HG03039 (cell line): ENCODE measurements around the gene TTC28.
"Not testable (repeated sequence)": the region's sequence is repeated elsewhere in the genome, so short reads cannot be mapped to it uniquely, and the experiment has no call there.

Experiments used
- ATAC-seq: cut with Tn5 transposase; IDR thresholded peaks from one replicate; pipeline ENCODE4 v1.9.1; 2021; ENCODE audit warnings: mild to moderate bottlenecking, moderate library complexity; ENCODE audit not compliant: unreplicated experiment

Gene TTC28

DNA sequence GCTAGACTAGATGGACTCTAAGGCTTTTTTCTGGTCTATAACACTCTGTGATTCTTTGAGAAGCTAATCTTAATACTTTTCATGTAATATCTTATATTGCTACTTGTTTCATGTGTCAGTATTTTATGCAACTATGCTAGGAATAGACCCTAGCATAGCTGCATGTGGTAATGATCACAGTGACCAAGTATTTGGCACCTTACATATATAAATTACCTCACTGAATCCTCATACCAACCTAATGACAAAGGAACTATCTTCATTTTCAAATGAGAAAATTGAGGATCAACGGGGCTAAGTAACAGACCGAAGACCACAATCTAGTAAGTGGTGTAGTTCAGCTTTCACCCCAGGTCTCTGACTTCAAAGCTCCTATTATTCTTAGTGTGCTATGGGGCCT is 433.2 kb downstream of the TTC28 start:
- no peak for ATAC-seq

DNA sequence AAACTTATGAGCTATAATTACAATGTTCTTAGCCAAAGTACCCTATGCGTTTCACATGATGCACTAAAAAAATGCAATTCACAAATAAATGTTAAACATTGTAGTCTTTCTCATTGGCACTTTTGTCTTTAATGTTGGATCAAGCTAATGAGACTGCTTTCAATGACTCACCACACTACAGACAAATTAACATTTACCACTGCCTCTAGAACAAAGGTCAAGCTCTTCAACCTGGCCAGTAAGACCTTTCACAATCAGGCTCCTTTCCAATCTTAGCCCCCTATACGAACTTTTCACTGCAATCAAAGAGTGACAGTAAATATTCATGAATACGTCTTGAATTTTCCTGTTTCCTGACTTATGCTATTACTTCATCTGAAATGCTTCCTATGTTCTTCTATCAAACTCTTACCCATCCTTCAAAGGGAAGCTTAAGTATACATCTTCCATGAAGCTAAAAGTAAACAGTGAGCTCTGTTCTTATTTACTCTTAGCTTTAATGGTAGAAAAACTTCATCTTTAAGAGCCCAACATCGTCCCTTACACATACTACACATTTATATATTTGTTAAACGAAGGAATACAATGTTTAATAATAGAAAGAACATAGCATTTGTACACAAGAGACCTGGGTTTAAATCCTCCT is 433.9 kb downstream of the TTC28 start:
- ATAC-seq, result no peak

DNA sequence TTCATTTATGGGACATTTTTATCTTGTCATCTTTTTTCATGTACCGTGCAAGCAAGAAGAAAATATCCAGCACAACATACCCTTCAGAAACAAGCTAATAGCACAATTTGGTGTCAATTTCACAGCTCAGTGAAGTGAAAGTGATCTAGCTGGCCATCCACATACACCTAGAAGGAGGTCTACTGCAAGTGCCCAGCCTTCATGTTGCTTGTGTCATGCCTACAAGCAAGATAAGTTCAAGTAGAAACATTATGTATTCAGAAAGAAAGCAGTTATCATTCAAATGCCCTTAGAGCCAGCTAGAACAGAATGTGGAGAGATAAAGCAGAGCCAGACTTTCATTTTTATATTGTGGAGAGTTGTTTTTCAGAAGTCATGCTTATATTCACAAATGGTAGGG is 434.9 kb downstream of the TTC28 start:
- no peak for ATAC-seq

DNA sequence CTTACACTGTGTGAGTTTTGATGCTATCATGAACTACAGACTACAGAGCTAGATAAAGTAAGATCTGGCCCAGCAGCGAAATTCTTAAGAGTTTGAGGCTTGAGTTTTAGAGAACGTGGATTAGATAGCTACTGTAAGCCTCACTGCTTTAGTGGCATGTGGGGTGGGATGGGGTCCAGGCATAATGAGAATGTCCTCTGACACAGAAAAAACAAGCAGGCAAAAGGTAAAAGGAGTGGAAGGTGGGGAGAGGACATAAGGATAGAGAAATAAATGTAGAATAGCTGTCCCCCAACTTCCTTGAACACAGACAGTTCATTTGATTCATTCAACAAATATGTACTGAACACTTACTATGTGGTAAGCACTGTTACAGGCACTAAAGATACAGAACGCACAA is 436.1 kb downstream of the TTC28 start:
- no peak for ATAC-seq

DNA sequence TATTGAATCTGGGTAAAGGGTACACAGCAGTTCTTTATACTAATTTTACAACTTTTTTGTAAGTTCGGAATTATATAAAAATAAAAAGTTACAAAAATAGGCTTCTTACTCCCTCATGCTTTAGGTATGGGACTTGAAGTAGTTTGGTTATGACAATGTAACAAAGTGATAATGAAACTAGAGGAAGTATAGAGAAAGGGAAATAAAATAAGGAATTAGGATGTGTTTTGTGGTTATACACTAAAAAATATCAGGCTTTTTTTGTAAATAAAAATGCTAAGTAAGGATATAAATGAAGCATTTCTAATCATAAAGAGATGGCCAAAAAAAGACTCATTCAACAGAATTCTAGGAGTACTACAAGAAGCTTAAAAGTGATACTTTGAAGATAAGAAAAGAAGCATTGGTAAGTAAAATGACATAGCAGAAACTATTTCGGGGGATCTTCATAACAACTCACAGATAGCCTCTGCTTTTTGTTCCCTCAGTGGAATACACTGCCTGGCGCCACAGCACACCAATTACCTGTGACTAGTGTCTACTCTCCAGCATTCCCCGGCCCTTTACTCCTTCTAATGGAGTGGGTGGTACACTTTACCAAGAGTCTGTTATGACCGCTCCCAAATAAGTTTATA is 437.9 kb downstream of the TTC28 start:
- ATAC-seq, result no peak

DNA sequence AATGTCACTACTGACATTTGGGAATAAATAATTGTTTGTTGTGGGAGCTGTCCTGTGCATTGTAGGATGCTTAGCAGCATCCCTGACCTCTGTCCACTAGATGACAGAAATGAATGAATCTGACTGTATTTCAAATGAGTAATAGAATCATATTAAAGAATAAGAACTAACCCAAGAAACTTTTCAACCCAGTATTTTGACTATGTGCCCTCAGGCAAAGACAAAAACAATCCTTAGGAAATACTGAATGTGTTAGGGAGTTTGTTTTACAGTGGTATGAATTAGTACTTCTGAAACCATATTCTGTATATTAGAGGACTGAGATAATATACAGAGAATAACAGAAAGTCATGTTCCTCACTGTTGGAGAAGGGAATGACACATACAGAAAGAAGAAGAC is 439.7 kb downstream of the TTC28 start:
- no peak for ATAC-seq

DNA sequence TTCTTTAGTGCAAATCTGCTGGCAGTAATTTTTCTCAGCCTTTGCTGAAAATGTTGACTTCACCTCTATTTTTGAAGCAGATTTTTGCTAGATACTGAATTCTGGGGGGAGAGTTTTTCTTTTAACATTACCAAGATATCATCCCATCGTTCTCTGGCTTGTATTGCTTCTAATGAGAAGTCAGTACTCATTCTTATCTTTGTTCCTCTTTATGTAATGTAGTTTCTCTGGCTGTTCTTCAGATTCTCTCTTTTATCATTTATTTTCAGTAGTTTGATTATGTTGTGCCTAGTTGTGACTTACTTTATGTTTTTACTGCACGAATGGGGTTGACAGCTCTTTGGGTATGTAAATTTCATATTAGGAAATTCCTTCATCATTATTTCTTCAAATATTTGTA is 441.9 kb downstream of the TTC28 start:
- ATAC-seq, result no peak

DNA sequence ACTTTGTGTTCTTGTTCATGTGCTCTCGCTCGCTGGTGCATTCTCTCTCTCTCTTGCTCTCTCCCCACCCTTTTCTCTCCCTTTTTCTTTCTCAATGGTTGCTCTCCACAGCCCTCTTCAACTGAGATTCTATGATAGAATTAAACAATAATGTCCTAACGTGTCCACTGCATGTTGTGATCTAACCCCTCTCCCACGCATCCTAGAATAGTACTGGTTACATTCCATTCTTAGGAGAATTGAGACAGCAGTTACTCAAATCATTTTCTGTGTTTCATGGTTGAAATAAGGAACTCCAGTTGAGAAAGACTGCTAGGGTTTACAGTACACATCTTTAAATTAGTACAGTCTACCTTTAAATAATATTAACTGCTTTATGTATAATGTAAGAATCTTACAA is 442.5 kb downstream of the TTC28 start:
- ATAC-seq, result no peak

DNA sequence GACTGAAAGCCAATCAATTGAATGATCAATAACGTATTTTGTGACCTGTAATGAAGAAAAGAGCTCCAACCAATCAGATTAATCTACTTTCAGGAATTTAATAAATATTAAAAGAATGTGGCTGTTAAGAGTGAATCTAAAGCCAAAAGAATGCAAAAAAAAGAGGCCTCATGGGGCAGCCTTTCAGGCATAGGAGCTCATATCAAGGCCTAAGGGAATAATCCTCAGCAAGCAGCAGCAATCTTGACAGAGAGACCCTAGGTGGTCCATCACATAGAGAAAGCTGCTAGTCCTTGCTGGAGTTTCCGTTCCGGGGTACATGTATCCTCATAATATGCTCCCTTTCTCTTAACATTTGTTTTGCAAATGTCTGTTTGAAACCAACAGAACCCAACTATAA is 447.4 kb downstream of the TTC28 start:
- no peak for ATAC-seq

DNA sequence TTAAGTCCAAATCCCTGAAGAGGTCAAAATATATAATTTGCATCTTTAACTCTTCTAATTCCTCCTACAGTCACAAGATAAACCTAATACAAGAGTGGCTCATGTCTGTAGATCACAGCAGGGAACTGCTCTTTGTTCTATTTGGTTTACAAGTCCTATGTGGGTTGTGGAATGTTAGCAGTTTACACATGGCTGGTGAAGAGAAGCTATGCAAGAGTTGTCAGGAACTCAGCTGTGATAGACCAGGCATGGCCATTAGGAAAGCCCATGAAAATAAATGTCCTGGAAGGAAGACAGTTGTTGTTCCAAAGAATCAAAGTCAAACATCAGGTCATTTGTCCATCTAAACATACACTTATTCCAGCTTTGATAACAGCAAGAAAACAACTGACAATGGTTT is 448.2 kb downstream of the TTC28 start:
- ATAC-seq, result no peak

DNA sequence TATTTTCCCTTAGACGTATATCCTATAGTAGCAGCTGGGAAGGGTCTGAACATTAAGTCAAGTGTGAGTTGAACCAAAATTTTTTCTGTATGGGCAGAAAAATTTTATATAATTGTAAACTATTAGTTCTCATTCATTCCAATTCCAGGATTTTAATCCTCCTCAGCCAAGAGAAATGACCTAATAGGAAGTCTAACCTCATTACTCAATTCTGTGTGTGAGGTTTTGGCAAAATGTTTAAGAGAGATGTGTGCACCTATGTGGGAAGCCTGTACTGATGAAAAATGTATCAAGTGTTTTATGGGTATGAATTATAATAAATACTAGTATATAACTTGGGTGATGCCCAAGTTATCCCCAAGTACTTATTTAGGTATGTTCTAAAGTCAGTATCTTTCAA is 449.0 kb downstream of the TTC28 start:
- ATAC-seq, result no peak

DNA sequence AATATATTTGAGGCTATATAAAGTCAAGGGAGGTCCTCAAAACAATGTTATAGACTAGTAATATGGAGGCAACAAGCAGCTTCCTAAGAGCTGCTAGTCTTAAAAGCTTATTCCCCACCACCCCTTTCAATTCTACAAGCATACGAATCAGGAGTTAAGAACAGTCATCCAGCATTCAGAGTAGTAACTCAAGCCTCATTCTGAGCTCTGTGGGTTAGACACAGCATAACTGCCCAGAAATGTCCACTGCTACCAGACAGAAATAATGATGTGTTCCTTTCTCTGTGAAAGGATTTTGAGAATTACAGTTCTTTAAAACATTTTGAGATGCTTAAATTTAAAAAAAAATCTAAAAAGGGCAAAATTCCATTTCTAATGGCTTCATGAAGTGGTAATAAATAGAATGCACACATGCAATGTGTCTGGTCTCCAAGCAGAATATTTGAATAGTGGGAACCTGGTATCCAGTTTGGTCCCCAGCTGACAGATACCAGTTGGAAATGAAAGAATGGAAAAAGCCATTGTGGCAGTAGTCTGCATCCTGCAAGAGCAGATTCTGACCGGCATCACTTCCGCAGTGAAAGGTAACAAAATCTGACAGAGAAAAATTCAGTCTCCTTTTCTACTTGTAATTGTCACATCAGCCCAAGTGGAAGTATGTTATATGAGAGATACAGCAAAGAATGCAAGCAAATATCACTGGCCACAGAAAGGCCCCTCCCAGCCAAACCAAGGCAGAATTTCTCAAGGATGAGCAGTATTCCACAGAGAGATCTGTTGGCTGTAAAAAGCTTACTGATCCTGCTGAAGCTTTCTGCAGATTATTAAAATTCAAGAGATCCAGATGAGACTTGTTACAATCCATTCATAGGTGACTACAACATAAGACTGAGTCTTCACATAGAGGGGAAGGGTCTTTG is 449.8 kb downstream of the TTC28 start:
- ATAC-seq, result no peak

DNA sequence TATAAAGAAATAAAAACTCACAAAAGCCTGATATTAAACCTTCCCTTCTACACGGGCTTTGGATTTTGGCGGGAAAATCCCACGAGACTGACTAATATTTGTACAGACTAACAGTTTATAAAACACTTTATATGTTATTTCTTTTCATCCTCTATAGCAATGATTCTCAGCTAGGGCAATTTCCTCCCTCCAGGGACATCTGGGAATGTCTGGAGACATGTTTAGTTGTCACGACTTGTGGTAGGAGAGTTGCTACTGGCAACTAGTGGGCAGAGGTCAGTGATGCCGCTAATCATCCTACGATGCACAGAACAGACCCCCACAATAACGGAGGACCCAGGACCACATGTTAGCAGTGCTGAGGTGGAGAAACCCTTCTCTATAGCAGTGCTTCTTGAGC is 455.8 kb downstream of the TTC28 start:
- no peak for ATAC-seq

DNA sequence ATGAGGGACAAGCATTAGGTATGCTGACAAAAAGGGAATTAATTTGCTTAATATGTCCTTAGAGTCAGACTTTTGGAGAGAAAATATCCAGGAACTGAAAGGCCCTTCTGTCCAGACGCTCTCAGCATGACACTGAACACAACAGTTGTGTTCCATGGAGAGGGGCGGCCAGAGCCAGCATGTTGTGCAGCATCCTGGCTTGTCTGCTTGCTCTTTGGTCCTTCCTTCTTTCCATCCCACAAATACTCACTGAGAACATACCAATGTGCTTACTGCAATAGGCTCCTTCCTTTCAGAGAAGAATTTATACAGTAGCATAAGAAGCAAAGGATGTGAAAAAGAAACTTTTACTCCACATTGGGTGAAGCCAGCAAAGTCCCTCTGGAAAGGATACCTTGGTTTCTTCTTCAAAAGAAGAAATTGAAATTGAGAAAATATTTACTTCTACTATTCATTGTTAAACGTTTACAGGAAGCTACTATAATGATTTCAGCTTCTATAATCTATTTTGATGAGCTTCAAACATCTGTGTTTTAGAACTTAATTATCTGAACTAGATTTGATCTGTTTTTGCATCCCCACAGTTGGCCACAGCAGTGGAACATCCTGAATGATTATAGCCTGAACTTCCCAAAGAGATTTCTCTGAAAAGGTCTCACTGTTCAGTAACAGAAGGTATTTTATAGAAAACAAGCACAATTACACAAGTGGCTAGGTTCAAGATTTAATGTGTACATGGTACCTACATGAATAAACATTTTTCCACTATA is 456.5 kb downstream of the TTC28 start:
- no peak for ATAC-seq

DNA sequence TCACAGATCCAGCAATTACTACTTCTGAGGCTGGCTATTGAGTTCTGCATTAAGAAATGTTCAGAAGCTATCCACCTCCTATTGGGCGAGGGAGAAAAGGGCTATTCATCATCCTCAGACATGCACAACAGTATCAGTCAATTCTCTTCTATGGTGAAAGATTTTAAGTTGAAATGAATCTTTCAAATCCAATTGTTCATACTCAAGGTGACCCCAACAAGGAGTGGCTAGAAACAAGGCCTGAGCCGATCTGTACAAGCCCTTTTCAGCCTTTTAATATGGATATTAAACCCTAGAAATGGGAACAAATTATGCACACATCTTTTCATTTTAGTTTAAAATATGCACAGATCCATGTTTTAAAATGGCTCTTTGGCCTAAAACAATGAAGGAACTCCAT is 457.1 kb downstream of the TTC28 start:
- no peak for ATAC-seq

DNA sequence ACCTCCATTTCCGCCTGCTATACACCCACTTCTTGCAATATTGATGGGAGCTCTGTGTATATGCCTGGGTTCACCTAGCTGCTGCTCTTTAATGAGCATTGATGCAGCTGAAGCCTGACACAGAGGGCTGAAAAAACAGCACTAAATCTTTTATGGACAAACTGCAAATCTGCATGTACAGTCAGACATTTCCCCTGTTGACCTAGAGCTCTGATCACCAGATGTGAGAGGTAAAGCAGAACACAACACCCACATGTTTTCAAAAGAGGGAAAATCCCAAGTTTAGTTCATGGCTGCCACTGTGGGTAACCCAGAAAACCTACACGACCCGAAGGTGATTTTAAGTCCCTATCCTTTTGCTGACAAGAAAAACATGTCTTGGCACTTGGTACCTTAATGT is 457.6 kb downstream of the TTC28 start:
- no peak for ATAC-seq

DNA sequence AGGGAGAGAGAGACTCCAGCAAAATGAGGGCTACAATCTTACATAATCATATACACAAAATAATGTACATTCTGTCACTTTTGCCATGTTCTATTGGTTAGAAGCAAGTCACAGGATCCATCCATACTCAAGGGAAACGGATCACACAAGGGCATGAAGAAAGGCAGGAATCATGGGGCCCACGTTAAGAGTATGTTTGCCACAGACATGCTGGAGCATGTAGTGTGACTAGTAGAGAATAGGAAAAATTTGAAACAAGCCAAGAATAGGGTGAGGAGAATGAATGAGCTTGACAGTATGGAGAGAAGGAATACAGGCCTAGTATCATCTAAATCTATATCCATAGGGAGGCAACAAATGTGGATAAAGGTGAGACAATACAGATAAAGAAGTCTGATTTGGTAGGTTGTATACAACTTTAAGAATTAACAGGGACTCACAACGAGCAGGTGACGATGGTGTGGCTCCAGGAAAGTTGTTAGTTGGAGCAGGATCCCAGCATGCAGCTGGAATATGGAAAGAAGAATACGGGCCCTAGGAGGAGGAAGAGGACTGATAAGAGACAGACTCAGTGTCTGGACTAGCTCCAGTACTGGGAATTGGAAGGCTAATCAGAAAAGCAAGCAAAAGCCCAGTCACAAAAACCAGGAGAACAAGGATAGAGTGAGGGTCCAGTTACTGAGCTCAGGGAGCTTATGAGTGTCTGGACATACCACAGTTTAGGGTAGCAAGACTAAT is 458.8 kb downstream of the TTC28 start:
- ATAC-seq, result no peak

DNA sequence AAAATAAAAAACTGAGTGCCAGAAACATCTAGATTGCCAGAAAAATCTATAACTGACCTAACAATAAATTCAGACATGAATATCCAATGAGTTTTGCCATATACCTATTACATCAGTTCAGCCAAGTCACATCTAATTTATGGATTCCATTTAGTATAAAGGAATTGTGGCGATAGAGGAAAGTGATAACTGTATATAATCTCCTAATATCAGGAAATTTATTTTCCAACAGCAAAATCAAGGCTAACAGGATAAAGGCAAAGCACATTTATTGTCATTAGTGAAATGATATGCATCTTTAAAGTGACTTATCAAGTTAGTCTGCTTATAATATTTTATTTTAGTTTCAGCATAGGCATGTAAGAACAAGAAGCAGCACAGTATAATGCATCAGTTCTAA is 462.4 kb downstream of the TTC28 start:
- no peak for ATAC-seq

DNA sequence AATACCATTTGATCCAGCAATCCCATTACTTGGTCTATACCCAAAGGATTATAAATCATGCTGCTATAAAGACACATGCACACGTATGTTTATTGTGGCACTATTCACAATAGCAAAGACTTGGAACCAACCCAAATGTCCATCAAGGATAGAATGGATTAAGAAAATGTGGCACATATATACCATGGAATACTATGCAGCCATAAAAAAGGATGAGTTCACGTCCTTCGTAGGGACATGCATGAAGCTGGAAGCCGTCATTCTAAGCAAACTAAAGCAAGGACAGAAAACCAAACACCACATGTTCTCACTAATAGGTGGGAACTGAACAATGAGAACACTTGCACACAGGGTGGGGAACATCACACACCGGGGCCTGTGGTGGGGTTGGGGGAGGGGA is 464.9 kb downstream of the TTC28 start:
- not testable (repeated sequence) for ATAC-seq

DNA sequence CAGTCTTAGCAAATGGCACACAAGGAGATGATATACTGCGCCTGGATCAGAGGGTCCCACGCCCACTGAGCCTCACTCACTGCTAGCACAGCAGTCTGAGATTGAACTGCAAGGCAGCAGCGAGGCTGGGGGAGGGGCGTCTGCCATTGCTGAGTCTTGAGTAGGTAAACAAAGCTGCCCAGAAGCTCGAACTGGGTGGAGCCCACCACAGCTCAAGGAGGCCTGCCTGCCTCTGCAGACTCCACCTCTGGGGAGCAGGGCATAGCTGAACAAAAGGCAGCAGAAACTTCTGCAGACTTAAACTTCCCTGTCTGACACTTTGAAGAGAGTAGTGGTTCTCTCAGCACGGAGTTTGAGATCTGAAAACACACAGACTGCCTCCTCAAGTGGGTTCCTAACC is 470.2 kb downstream of the TTC28 start:
- not testable (repeated sequence) for ATAC-seq

DNA sequence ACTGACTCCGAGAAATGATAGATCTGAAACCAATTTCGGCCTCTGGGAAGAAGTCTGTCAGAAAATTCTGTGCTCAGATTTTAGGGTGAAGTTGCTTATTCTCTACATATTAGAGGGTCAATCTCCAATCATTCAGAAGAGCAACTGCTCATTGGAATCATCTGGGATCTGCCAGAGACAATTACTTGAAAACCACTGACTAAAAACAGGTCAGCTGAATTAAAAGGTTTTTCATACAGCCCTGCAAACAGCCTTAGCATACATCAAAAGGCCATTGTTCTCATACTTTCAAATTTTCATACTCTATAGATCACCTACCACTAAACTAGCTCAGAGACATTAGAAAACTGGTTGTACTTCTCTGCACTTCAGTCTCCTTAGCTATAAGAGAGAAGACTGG is 470.9 kb downstream of the TTC28 start:
- no peak for ATAC-seq
